Esophagus squamous epithelium (tissue), 5 donors: Measurements from ENCODE around the gene BBS12. TPM values are rescaled to one million over a fixed set of nuclear protein-coding genes. Genes with fewer than 3 reads are reported as not detected.

ENCODE experiments used
- DNase-seq: peaks from one replicate; lab custom pipeline; 2025; lab: John Stamatoyannopoulos, UW
- H3K27ac ChIP-seq, 4 donors: fragments of 200-600 bp; sonication (generic); one replicate each; pipeline ENCODE4 v1.5.1; 2016 to 2019; ENCODE audit warnings: mild to moderate bottlenecking in 1 of 4
- H3K27me3 ChIP-seq, 4 donors: fragments of 200-600 bp; sonication (generic); 1 replicate in 3 of 4; 2 replicates in 1 of 4; pipeline versions ENCODE4 v1.5.1 to v1.6.0; 2017 to 2021; ENCODE audit warnings: antibody characterized with exemption in 1 of 4
- H3K36me3 ChIP-seq, 3 donors: fragments of 200-600 bp; sonication (generic); one replicate each; pipeline ENCODE4 v1.5.1; 2016 to 2019
- H3K4me1 ChIP-seq, 3 donors: fragments of 200-600 bp; sonication (generic); one replicate each; pipeline ENCODE4 v1.5.1; 2017 to 2019
- H3K4me3 ChIP-seq, 4 donors: fragments of 200-600 bp; sonication (generic); 1 replicate in 3 of 4; 2 replicates in 1 of 4; pipeline ENCODE4 v1.5.1; 2016 to 2019; ENCODE audit warnings: mild to moderate bottlenecking in 2 of 4, moderate library complexity in 1 of 4
- H3K9me3 ChIP-seq, 3 donors: fragments of 200-600 bp; sonication (generic); one replicate each; pipeline ENCODE4 v1.5.1; 2016 to 2019
- POLR2A ChIP-seq, 4 donors: fragments of 450-650 bp; IDR thresholded peaks; one replicate each; pipeline ENCODE4 v1.6.1; 2017; ENCODE audit warnings: antibody characterized with exemption in 4 of 4, mild to moderate bottlenecking in 4 of 4, moderate library complexity in 3 of 4
- WGBS, 2 donors: methylation state at CpG; one replicate each; pipeline ENCODE4 v1.1.5; 2018; 5-methylcytosine and 5-hydroxymethylcytosine counted together
- intact Hi-C: fragments of 100-400 bp; cut with DNase I; formaldehyde crosslinking; loops from one replicate; pipeline ENCODE4 v1.15.0; 2022
- total RNA-seq, 4 donors: library from RNA; depleted of rRNA; stranded (reverse); fragments of >200 nt; gene quantifications; one replicate each; pipeline ENCODE4 v1.1.0, GENCODE V29; 2016
- TF ChIP-seq, protein P1 (sequence below), 6 experiments: fragments of 450-650 bp in 4 of 6; fragments of 200-600 bp in 2 of 6; sonication (generic) in 2 of 6; IDR thresholded peaks; one replicate each; pipeline ENCODE4 v1.5.1; 2016 to 2019; ENCODE audit warnings: antibody characterized with exemption in 6 of 6, mild to moderate bottlenecking in 4 of 6, moderate library complexity in 4 of 6
- donor health status: DM: yes; HTN: yes; CAD: no.

Gene BBS12
- total RNA-seq, 4 donors from 2014 or later: 0.49 to 2.5 (median 1.0) TPM

DNA sequence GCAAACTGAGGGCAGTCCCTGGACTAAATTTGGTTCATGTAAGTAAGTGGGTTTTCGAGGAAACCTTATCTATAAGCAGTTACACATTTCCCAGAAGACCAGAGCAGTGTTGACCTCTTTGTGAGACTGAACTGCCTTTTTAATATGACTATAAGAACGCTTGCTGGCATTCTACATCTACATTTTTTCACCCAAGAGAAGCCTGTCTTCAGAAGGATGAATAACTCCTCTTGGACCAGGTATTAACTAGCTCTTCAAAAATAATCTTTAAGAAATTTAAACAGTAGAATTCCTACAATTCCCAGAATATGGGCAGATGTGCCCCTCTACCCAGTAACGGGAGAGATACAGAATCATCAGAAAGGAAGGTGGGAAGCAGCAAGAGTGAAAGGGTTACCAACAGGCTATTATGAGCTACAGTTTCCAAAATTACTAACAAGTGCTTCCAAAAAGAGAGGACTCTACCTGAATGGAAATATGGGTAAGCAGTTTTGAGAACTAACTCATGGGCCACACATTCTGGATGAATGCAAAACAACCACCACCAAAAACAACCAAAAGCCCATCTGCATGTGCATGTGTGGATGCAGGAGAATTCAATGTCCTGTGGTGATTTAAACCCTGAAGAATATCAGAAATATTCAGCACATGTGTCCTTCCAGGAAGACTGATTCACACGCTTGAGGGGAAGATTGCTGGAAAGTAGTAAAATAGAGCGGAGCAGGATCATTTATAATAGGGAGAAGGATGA lies 17.4 kb downstream of the BBS12 start:
- intact Hi-C loops: loop anchor here (10.0 kb wide), 1 partner anchor 165 kb away; no protein-coding TSS in a partner anchor
- Histone ChIP-seq H3K9me3 (no peaks in the 10 kb centered on the region), H3K4me1 (no peaks in the 10 kb centered on the region), H3K27ac (no peak overlapping the region), H3K27me3 (peaks cover 0 to 9% (median 0%) of the 10 kb centered on the region in 4 donors), H3K36me3 (no peaks in the 10 kb centered on the region), H3K4me3 (no peak overlapping the region)
- 80 to 82% methylated on average over 5 of the region's 5 CpGs for WGBS, 2 donors
- TF ChIP-seq POLR2A (IDR thresholded peaks at IDR 0.05): no peak
- TF ChIP-seq, protein P1, sequence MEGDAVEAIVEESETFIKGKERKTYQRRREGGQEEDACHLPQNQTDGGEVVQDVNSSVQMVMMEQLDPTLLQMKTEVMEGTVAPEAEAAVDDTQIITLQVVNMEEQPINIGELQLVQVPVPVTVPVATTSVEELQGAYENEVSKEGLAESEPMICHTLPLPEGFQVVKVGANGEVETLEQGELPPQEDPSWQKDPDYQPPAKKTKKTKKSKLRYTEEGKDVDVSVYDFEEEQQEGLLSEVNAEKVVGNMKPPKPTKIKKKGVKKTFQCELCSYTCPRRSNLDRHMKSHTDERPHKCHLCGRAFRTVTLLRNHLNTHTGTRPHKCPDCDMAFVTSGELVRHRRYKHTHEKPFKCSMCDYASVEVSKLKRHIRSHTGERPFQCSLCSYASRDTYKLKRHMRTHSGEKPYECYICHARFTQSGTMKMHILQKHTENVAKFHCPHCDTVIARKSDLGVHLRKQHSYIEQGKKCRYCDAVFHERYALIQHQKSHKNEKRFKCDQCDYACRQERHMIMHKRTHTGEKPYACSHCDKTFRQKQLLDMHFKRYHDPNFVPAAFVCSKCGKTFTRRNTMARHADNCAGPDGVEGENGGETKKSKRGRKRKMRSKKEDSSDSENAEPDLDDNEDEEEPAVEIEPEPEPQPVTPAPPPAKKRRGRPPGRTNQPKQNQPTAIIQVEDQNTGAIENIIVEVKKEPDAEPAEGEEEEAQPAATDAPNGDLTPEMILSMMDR (IDR thresholded peaks at IDR 0.05): no peak
- DNase-seq: no peak

DNA sequence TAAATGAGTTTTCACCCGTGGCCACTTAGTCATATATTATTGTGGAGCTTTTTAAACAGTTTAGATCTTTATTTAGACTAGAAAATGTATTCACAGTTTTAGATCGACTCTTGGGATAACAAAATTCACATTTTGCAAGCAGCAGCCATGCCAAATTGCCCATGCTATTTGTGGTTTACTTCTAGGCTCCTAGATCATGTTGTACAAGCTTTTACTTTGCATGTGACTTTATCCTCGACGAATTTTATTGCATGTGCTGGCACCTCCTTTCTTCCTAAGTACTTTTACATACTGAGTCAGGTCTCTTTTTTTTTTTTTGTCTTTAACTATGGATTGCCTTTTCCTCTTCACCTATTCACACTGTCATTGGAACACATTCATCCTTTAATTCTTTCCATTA lies 23.2 kb downstream of the BBS12 start:
- Histone ChIP-seq H3K27ac (no peak overlapping the region), H3K9me3 (no peaks in the 10 kb centered on the region), H3K4me3 (no peak overlapping the region), H3K4me1 (peaks cover 0 to 6% (median 3%) of the 10 kb centered on the region in 3 donors), H3K27me3 (peaks cover 0 to 6% (median 0%) of the 10 kb centered on the region in 4 donors), H3K36me3 (no peaks in the 10 kb centered on the region)
- no peak for DNase-seq
- intact Hi-C loops: loop anchor here (5.0 to 10.0 kb wide), 2 partner anchors 159 to 177 kb away; no protein-coding TSS in a partner anchor
- TF ChIP-seq POLR2A (IDR thresholded peaks at IDR 0.05): no peak
- TF ChIP-seq, protein P1 (IDR thresholded peaks at IDR 0.05): no peak
- WGBS, 2 donors: 30 to 33% methylated on average over 4 of the region's 4 CpGs

DNA sequence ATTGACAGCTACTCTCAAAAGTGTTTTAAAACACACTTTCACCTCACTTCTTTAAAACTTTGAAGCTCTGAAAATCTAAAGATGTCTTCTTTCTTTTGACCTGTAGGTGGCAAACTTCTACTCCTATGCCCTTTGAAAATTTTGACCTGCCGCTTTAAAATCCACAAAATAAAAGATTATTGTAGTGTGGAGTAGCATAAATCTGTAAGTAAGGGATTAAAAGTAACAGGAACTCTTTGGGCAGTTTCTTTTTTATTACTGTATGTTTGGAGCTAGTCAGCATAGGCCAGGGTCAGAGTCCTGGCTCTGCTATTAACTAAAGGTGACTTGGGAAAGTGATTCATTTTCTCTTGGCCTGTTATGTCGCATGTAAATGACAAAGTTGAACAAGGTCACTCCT lies 25.5 kb downstream of the BBS12 start:
- H3K4me1 ChIP-seq: peaks cover 0 to 10% (median 6%) of the 10 kb centered on the region in 3 donors
- intact Hi-C loops: loop anchor here (5.0 to 10.0 kb wide), 2 partner anchors 157 to 174 kb away; no protein-coding TSS in a partner anchor
- peaks cover 0 to 6% (median 0%) of the 10 kb centered on the region in 4 donors for H3K27me3 ChIP-seq
- H3K9me3 ChIP-seq: no peaks in the 10 kb centered on the region
- H3K36me3 ChIP-seq: no peaks in the 10 kb centered on the region
- 8 to 24% methylated on average over 2 of the region's 2 CpGs for WGBS, 2 donors
- H3K4me3 ChIP-seq: no peak overlapping the region
- TF ChIP-seq, protein P1 (IDR thresholded peaks at IDR 0.05): peak in 5 of 6 experiments; percentile 64 to 79 (median 72)
- no peak for TF ChIP-seq POLR2A (IDR thresholded peaks at IDR 0.05)
- no peak for DNase-seq
- H3K27ac ChIP-seq: no peak overlapping the region

DNA sequence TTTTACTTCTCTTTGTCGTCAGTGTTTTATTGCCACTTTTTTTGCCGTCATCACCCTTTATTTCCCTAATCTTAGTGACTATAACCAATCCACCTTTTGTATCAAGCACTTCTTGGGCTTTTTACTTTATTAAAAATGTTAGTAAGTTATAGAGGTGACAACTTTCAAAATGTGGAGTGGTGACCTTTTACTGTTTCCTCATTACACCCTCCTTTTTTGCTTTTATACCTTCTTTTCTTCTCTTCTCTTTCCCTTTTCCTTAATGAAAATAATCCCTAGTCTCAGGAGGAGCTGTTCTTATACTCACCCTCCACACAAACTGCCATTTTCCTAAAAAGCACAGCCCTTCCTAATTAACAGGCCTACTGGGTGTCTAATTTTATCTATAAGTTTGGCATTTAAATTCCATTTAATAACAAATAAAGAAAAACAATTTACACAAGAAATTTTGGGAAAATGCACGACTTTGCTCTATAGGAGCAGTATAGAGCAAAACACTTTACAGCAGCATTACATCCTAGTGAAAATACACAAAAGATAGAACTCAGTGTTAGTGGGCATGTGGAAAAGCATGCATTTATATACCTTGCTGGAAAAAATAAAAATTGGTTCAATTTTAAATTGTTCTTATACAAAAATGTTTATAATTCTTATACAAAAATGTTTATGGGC lies 27.3 kb downstream of the BBS12 start:
- H3K27ac ChIP-seq: no peak overlapping the region
- H3K27me3 ChIP-seq: peaks cover 0 to 6% (median 0%) of the 10 kb centered on the region in 4 donors
- H3K4me3 ChIP-seq: no peak overlapping the region
- WGBS, 2 donors: 56 to 62% methylated on average over 3 of the region's 3 CpGs
- TF ChIP-seq POLR2A (IDR thresholded peaks at IDR 0.05): no peak
- TF ChIP-seq, protein P1 (IDR thresholded peaks at IDR 0.05): peak in 1 of 6 experiments; percentile 21
- no peaks in the 10 kb centered on the region for H3K9me3 ChIP-seq
- no peaks in the 10 kb centered on the region for H3K36me3 ChIP-seq
- intact Hi-C loops: loop anchor here (5.0 to 10.0 kb wide), 2 partner anchors 155 to 173 kb away; no protein-coding TSS in a partner anchor
- no peak for DNase-seq
- peaks cover 0 to 11% (median 11%) of the 10 kb centered on the region in 3 donors for H3K4me1 ChIP-seq
